CD4-positive, alpha-beta T cell treated with Interleukin-12 subunit alpha and Interleukin-12 subunit beta, for 1 hour (primary cell): Measurements from ENCODE around the gene HIVEP3.

Experiments used
- DNase-seq: peaks from one replicate; pipeline ENCODE4 v3.0.0-alpha.2; 2020

The HIVEP3 gene

DNA sequence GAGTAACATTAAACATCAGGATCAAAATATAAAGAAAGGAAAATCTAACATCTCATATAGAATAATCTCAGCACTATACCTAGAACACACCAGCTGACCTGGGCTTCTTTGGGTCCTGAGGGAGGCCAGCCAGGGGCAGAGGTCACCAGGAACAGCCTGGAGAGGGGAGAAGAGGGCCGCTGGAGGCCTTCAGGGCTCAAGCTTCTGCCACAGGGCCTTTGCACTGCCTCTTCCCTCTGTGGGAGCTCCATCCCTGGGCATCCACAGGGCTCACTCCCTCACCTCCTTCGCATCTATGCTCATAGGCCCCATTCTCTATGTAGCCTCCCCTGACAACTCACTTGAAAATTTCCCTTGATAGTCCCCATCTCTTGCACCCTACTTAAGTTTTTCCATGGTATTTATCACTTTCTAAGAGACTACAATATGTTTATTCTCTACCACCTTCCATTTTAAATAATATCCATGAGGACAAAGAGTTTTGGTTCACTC is 73.9 kb downstream of the HIVEP3 start:
- no peak for DNase-seq

DNA sequence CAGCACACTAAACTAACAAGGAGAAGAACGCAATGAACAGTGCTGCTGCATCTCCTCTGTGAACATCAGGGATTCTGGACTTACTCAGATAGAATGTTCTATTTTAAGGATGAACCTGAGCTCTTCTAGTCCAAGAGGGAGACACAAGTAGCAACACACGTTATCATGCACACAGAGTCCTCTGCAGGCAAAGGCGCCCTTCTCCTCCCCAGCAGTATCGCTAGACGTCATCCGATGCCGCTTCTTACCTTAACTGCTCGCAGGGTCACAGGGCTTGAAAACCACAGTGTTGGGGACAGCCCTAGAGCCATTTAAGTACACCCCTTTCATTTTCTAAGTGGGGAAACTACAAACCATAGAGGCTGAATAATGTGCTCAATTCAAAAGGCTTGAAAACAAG is 74.5 kb downstream of the HIVEP3 start:
- DNase-seq, result no peak

DNA sequence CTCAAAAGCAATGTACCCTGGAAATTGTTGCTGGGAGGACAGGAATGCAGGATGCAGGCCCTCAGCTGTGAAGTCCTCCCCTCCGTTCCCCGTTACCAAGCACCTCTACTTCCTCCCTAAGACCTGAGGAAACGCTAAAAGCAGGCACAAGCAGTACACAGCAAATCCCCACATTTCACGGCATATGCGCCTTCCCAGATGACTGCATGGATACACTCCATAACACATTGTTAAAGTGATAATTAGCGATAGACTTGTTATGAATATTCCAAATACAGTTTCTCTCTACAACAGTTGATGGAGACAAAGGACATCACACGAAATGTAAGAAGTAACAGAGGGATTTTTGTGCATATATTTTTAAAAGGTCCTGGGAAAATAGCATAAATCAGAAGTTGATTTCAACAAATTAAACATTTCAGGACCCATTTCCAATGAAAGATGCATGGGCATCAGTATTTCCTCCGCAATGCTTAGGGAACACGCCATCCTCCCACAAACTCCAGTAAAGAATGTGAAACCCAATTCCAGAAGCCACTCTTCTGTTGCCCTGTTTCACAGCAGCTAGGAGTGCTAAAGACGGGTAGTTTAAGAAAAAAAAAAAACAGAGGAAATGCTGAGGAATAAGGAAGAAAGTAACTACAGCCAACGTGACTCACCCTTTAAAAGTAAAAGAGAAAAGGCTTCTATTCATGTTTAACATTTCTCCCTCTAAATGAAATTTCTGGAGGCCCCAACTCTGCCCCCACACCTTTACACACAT is 75.5 kb downstream of the HIVEP3 start:
- no peak for DNase-seq

GRCh38 chr1:41842326-41842725 is 76.4 kb downstream of the HIVEP3 start:
- DNase-seq, result no peak

DNA sequence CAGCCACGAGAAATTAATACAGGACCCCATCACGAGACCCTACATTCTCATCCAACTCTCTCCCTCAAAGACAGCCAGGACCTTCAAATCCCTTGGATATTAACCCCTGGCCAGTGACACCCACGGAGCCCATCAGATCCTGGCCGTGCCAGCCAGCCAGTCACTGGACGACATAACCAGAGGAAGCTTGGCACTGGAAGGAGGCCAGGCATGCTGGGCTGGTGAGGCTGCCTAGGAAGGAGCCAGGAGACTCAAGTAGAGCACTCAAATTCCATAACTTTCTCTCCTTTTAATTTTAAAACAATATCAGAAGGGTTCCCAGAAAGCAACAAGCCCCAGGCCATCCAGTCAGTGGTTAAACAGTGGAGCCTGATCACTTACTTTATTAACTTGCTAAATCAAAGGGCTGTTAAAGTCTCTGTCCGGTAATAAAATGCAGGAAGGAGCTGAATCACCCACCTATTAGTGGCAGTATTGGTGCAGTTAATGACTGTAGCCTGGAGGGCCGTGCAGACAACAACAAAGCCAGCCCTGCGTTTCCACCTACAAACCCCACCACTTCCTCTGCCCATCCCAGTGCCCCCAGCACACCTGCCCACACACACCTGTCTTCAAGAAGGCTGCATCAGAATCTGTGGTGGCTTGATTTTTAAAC is 78.0 kb downstream of the HIVEP3 start:
- DNase-seq, result no peak

- no peak for DNase-seq
These were observed 80.5 kb downstream of the HIVEP3 start for GRCh38 chr1:41838266-41838665.

DNA sequence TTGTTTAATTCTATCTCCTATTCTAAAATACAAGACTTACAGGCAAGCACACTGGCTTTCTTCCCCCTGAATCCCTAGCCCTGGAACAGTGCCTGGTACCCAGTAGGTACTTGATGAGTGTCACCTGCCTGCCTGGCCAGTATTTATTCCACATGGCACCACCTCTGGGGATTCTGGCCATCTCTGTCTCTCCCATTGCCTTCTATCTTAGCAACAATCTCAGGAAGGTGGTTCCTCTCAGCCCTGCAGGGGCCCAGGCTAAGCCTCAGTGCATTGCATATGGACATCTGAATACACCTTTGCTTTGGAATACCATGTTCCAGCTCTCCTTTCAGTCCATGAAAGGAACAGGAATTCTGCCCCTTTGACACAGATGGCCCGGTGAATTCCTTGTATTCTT is 81.0 kb downstream of the HIVEP3 start:
- DNase-seq, result no peak

GRCh38 chr1:41835485-41835884 is 83.2 kb downstream of the HIVEP3 start:
- no peak for DNase-seq

GRCh38 chr1:41833519-41834000 is 85.2 kb downstream of the HIVEP3 start:
- no peak for DNase-seq

- DNase-seq, result no peak
These were observed 88.0 kb downstream of the HIVEP3 start for GRCh38 chr1:41830726-41831125.

- no peak for DNase-seq
These were observed 90.6 kb downstream of the HIVEP3 start for GRCh38 chr1:41827991-41828570.

DNA sequence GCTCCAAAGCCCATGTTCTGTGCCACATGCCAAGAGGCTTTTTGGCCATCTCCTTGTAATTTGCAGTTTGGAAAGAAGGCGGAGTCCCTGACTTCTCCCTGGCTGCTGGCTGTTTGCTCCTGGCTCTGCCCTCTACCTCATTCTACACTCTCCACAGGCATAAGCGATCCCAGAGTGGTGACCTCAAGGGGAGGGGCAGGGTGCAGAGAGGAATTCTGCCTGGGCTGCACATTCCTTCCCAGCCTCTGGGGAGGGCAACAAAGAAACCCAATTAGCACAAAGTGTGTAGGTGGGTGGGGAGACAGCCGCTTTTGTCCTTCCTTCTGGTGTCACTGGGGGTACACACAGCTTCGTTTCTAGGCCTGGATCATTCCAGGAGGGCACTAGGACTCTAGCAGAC is 95.3 kb downstream of the HIVEP3 start:
- no peak for DNase-seq

DNA sequence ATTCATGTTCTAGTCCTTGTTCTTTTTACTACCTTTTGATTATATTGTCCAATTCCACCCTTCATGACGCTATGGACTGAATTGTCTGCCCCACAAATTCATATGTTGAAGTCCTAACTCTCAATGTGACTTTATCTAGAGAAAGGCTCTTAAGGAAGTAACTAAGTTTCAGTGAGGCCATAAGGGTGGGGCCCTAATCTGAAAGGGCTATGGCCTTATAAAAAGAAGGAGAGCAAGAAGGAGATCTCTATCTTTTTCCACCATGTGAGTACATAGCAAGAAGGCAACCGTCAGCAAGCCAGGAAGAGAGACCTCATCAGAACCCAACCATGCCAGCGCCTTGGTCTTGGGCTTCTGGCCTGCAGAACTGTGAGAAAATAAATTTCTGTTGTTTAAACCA is 95.9 kb downstream of the HIVEP3 start:
- DNase-seq, result no peak

DNA sequence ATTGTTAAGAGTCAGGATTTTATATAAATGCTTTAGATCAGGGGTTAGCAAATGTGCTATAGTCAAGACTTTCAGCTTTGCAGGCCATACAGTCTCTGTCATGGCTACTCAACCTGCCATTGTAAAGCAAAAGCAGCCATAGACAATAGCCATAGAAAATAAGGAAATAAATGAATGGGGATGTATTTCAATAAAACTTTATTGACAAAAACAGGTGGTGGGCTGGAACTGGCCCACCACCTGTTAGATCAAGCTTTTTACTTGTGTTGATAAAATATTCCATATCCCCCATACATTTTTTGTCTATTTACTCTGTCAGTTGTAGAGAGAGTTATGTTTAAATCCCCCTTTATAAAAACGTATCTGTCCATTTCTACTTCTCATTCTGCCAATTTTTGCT is 98.9 kb downstream of the HIVEP3 start:
- no peak for DNase-seq

DNA sequence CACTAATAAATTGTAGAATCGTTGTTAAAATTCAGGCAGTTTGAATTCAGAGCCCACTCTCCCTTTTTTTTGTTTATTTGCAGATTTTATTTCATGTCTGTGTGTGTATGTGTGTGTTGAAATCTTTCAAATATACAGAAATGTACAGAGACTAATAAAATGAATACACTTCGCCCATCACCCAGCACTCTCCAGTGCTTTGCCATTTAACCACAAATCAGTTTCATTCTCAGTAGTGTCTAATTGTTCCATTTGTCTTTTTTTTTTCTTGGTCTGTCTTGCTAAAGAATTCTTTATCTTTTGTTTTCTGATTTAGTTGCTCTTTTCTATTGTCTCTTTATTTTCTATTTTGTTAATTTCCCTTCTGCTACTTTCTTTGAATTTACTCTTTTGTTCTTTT is 99.7 kb downstream of the HIVEP3 start:
- DNase-seq, result no peak

DNA sequence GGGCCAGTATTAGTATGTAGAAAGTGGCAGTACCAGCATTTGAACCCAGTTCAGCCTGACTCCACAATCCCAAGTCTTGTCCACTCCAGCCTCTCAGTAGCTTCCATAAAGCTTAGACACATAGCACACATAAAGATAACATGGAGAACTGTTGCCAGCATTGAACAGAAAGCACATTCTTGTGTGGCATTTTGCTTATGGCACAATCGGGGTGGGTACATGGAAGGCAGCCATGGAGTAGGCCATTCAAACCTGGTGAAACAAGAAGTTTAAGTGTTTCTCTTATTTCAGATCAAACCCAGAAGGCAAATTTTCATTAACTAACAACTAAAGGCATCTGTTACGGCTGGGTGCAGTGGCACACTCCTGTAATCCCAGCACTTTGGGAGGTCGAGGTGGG is 102.7 kb downstream of the HIVEP3 start:
- no peak for DNase-seq

DNA sequence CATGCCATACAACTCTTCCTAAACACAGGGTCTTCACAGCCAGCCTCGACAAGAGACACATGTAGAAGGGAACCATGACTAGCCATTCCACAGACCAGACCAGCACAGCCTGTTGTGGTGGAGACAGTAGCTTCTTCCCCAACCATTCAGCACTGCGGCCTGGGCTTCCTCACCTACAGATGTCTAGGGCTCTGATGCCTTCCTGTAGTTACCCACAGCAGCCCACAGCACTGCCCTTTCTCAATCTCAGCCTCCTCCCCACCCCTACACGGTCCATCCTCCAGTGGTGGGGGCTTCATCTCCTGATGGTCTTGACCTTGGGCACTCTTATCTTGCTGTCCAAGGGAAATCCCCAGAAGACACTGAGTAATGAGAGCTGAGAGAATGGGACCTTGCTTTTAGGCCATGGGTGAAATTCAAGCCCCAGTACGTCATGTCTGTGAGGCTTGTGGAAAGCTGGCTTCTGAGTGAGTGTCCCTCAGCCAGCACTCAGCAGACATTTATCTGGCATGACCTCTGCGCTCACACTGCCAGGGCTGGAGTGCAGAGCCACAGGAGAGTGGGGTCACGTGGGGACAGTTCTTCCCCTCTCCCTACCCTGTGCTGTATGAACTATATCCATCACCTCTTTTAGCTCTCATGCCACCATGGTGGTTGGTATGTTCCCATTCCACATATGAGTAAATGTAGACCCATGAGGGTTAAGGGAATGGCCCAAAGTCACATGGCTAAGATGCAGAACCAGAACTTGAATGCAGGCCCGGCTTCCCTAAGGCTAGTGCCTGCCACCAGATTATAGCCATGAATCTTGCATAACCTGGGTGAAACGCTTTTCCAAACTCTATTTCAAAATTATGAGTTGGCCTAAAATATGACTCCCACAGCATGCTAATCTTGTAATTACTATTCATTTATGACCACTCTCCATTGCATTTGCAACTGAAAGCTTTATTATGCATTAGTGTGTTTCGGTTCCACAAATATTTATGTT is 104.7 kb downstream of the HIVEP3 start:
- no peak for DNase-seq

DNA sequence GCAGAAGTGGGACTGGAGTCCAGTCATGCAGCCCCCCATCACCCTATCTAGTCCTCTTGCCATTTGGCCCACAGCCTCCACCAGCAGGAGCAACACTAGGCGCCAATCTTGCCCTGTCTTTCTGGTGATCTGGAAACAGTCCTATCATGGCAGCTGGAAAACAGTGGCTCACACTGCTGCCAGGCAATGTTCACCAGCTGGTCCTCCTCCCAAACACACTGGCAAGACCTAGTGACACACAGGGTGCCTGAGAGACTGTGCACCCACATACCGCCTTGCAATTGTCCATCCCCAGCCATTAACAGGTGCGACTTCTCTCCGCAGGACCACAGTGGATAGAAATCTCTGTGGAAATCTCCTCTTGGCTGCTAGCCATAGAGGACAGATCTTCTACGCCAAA is 105.5 kb downstream of the HIVEP3 start:
- no peak for DNase-seq

DNA sequence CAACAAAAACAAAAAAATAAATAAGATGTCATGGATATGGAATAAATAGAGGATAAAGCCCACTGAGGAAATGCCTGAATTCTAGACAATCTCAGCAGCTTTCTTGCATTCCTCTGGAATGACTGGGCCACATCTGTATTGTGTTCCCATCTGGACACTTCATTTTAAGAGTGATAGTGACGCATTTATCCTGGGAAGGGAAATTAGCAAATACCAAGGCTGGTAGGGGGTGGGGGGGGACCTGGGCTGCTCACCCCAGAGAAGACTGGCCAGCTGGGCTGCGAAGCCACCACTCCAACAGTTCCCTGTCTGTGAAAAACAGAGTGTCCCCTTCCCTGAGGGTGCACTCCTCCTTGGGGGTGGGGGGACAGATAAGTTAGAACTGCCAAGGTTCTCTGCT is 106.3 kb downstream of the HIVEP3 start:
- DNase-seq, result no peak

DNA sequence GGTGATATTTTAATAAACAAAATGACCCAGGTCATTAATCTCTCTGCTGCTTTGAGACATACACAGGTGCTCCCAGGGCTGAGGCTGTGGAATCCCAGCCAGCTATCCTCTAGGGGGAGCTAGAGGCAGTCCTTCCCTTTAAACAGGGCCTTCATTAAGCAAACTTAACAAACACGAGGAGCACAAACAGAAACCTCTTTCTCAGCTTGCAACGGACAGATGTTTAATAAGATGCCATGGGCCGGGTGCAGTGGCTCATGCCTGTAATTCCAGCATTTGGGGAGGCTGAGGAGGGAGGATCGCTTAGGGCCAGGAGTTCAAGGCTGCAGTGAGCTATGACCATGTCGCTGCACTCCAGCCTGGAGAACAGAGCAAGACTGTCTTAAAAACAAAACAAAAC is 106.7 kb downstream of the HIVEP3 start:
- DNase-seq, result peak; percentile 71

- DNase-seq, result peak; percentile 54
These were observed 107.5 kb downstream of the HIVEP3 start for GRCh38 chr1:41811051-41811795.

DNA sequence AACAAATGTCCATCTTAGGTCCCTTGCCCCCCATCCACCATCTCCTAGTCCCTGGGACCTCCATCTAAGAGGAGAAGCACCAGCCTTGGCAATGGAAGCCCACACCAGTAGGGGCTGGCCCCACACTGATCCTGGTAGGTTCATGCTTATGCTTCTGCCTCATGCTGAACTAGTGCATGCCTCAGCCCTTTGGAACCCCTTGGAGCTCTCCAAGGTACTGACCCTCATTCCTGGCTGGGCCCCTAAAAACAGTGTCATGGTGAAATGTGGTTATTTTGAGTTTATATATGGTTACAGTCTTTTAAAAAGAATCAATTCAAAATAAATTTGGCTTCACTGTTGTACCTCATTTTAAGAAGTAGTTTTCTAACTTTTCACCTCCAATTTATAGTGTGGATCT is 108.3 kb downstream of the HIVEP3 start:
- DNase-seq, result peak; percentile 56
